ENCODE data around the gene CLEC16A.

The CLEC16A gene

DNA sequence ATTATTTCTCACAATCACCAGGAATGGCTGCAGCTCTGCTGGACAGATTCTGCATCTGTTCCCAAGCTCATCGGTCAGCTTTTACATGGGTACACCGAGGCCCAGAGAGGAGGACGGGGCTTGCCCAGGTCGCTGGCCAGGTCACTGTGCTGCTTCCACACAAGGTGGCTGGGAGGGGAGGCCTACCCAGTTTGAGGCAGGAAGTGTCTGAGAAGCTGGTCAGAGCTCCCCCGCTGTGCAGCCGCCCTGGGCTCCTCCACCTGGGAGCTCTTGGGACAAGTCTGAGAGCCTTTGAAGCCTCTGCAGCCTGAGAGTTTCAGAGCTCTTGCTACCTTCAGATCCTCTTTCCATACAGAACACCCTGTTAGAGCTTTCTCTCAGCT is 143.3 kb downstream of the CLEC16A start:
- TF ChIP-seq CTCF (IDR thresholded peaks at IDR 0.05; ENCODE audit: low read depth, low read length), result no peak
- no peak for DNase-seq (ENCODE audit: low read depth, low spot score)
- in situ Hi-C loops (cut with HindIII; ENCODE audit: low sequenced_read_pairs), result no loop called here
- H3K4me3 ChIP-seq (ENCODE audit: low read depth, low read length), result no peak overlapping the region

DNA sequence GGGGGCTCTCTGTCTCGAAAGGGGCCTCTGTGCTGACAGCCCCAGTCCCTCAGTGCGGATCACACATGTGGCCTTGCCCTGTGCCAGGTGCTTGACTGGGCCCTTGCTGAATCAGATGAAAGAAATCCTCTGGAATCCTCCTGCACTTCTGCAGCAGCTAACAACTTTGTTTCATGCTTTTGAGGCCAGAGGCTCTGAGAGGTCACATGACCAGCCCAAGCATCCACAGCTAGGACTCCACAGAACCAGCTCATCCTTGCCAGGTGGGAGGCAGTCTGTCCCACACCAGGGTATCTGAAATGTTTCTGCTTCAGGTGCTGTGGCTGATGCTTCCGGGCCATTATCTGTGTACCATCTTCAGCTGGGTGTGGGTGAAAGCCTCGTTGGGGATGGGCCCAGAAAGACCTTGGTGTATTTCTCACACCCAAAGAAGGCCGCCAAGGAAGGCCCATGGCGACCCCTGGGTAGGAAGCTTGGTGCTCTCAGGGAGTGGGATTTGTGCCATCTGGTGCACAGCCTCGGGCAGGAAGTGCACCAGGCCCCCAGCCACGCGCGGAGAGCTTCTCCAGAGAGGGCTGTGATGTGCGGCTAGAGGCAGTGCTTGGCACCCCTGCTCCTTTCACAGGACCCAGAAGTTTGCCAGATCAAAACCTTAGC is 143.8 kb downstream of the CLEC16A start:
- DNase-seq (ENCODE audit: low read depth, low spot score), result no peak
- in situ Hi-C loops (cut with HindIII; ENCODE audit: low sequenced_read_pairs), result no loop called here
- TF ChIP-seq CTCF (IDR thresholded peaks at IDR 0.05; ENCODE audit: low read depth, low read length), result no peak
- H3K4me3 ChIP-seq (ENCODE audit: low read depth, low read length), result no peak overlapping the region

DNA sequence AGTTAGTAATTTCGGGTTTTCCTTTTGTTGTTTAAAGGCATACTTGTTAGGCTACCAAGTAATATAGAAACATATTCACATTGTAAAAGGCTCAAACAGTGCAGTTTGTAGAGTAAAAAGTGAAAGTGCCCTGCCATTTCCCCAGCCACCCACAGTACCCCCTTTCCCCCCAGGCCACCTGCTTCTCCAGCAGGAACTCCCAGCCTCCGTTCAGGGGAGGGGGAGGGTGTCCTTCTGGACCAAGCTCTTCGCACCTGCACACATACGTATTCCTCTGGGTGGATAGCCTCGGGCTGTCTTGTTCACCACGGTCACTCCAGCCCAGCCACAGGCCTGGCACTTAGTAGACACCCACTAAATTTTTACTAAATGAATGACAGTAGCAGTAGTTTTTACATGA is 144.5 kb downstream of the CLEC16A start:
- in situ Hi-C loops (cut with HindIII; ENCODE audit: low sequenced_read_pairs), result no loop called here
- H3K4me3 ChIP-seq (ENCODE audit: low read depth, low read length), result no peak overlapping the region
- no peak for TF ChIP-seq CTCF (IDR thresholded peaks at IDR 0.05; ENCODE audit: low read depth, low read length)
- DNase-seq (ENCODE audit: low read depth, low spot score), result no peak

DNA sequence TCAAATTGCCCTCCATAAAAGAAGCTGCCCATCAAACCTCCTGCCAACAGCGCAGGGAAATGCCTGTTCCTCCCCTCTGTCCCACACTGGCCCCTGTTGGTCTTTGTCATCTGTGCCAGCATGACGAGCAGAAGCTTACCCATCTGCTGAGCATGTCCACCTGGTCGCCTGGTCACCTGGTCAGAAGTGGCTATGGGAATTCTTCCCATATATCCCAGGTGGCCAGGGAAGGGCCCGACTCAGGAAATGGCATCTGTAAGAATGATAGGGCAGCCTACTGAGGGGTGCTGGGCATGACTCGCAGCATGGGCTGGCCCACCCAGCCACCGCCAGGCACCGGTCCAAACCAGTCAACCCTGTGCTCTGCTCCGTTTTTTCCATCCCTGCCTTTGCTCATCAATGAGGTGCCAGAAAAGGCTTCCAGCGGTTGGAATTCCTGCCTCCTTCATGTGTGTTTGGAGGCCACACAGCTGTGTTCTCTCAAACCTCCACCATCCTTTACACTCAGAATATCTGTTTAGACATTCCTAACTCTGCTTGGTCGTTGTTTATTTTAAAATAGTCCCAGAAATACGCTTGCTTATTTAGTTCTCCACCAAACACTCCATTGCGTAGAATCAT is 145.2 kb downstream of the CLEC16A start:
- H3K4me3 ChIP-seq (ENCODE audit: low read depth, low read length), result no peak overlapping the region
- peak; percentile 50 for DNase-seq (ENCODE audit: low read depth, low spot score)
- no peak for TF ChIP-seq CTCF (IDR thresholded peaks at IDR 0.05; ENCODE audit: low read depth, low read length)
- in situ Hi-C loops (cut with HindIII; ENCODE audit: low sequenced_read_pairs), result no loop called here

GRCh38 chr16:11090232-11090631 is 145.9 kb downstream of the CLEC16A start:
- in situ Hi-C loops (cut with HindIII; ENCODE audit: low sequenced_read_pairs), result no loop called here
- DNase-seq (ENCODE audit: low read depth, low spot score), result no peak
- no peak for TF ChIP-seq CTCF (IDR thresholded peaks at IDR 0.05; ENCODE audit: low read depth, low read length)
- no peak overlapping the region for H3K4me3 ChIP-seq (ENCODE audit: low read depth, low read length)

GRCh38 chr16:11091021-11091785 is 146.8 kb downstream of the CLEC16A start:
- H3K4me3 ChIP-seq (ENCODE audit: low read depth, low read length), result no peak overlapping the region
- DNase-seq (ENCODE audit: low read depth, low spot score), result no peak
- TF ChIP-seq CTCF (IDR thresholded peaks at IDR 0.05; ENCODE audit: low read depth, low read length), result no peak
- in situ Hi-C loops (cut with HindIII; ENCODE audit: low sequenced_read_pairs), result no loop called here
